AML-193 (cell line): ENCODE measurements around the gene PADI3.

Experiments
- DNase-seq, 2 experiments: peaks; one replicate each; lab custom pipeline; 2025; lab: John Stamatoyannopoulos, UW

PADI3 gene

GRCh38 chr1:17214876-17215544, 33.9 kb upstream of the PADI3 start:
- no peak for DNase-seq

- DNase-seq = no peak
Measured at GRCh38 chr1:17215545-17215890, 33.4 kb upstream of the PADI3 start.

GRCh38 chr1:17216078-17216477, 32.8 kb upstream of the PADI3 start:
- DNase-seq = no peak

GRCh38 chr1:17217607-17218006, 31.3 kb upstream of the PADI3 start:
- no peak for DNase-seq

- DNase-seq = no peak
Measured at GRCh38 chr1:17218939-17219338, 30.0 kb upstream of the PADI3 start.

- DNase-seq = no peak
Measured at GRCh38 chr1:17220287-17220686, 28.6 kb upstream of the PADI3 start.

DNA sequence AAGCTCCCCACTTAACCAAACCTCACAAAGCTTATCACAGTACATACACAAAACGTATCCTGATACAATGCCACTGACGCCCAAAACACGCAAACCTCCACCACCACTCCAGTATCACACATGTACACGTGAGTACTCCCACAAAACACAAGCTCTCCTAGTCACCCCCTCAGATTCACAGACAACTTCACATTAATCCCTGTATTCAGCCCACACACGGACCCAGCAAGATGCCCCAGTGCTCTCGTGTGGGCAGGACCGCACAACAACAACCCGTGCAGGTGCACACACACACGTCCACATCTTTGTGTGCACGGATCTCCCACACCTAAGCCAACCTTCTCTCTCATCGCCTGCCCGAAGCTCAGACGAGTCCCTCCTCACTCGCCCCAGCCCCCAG, 26.3 kb upstream of the PADI3 start:
- DNase-seq = no peak

GRCh38 chr1:17224434-17224833, 24.5 kb upstream of the PADI3 start:
- DNase-seq = no peak

DNA sequence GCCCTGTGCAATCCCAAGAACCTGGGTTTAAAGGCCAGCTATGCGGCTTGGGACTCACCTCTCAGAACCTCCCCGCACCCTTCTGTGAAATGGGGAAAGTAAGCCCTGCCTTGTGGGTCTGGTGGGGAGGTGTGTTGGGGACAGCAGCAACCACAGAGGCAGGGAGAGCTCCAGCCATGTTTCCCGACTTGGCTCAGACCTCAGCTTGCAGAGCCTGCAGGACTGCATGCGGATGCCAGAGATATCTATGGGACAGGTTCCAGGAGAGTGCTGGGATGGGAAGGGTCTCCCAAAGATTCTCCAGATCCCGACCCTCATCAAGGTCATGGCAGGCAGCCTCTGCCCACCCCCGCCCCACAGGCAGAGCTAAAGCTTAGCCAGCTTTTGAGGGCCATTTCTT, 23.8 kb upstream of the PADI3 start:
- DNase-seq = no peak

DNA sequence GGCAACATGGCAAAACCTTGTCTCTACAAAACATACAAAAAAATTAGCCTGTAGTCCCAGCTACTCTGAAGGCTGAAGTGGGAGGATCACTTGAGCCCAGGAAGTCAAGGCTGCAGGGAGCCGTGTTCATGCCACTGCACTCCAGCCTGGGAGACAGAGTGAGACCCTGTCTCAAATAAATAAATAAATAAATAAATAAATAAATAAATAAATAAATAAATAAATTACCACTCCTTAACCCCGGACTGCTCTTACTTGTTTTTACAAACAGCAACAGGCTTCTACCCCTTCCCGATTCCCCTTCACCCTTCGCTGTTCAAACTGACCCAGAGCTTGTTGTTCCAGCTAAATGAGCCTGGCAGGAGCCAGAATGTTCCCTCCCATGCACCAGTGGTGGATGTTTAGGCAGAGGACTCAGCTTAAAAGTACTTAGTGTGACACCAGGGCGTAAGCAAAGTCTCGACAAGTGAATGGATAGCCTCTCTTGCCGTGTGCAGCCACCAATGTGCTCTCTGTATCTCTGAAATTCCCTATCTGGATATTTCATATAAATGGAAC, 21.5 kb upstream of the PADI3 start:
- no peak for DNase-seq

- DNase-seq = no peak
Measured at GRCh38 chr1:17228619-17229018, 20.3 kb upstream of the PADI3 start.

DNA sequence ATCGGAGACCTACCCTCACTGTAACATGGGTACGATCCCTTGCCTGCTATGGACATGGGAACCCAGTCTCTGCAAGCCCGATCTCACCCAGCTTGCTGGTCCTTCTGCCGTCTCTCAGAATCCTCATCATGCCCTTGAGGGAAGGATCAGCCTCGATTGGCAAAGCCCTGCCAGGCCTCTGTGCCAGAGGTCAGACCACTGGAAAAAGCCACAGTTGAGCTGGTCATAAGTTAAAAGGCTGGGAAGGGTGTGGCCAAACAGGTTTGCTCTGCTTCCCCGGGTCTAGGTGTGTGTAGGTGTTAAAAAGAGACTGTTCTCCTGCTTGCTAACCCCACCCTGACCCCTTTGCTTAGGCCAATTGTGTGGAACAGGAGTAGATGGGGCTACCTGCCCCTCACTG, 19.5 kb upstream of the PADI3 start:
- DNase-seq = no peak

- DNase-seq = no peak
Measured at GRCh38 chr1:17230106-17230505, 18.8 kb upstream of the PADI3 start.

- DNase-seq = no peak
Measured at GRCh38 chr1:17230671-17231310, 18.1 kb upstream of the PADI3 start.

GRCh38 chr1:17232759-17233661, 15.9 kb upstream of the PADI3 start:
- no peak for DNase-seq

DNA sequence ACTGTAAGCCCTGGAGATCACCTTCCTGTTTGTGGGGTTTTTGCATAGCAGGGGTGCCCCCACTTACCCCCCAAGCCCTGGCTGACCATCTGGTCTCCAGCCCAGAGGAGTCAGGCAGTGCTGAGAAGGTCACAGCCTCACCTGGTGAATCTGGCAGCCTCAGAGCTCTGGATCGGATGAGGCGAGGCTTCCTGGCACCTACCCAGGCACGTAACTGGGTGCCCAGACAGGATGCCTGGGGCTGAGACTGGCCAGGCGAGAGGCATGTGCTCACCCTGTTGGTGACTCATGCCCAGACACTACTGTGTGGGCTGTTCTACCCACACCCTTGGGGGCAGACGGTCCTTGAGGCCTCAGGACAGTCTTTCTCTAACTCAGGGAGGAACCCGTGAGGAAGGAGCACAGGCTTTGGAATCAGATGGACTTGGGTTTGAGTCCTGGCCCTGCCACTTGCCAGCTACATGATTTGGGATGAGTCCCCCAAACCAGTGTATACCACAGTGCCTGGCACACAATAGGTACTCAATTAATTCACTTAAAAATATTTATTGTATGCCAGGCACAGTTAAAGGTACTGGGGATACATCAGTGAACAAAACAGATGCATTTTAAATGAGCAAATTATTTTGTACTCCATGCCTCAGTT, 15.1 kb upstream of the PADI3 start:
- DNase-seq = peak; percentile 12 to 27

DNA sequence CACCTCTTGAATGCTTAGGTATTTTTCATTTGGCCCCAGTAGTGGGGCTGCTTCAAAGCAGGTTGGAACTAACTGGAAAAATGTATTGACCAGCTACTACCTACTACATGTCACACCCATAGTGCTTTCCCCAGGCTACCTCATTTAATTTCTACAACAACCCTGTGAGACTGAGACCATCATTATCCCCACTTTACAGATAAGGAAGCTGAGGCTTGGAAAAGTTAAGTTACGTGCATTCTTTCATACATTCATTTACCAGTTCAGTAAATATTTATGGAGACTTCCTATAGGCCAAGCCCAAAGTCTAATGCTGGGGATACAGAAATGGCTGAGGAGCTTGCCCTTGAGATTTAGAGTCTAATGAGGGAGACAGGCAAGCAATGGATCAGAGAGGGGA, 14.5 kb upstream of the PADI3 start:
- DNase-seq = no peak

DNA sequence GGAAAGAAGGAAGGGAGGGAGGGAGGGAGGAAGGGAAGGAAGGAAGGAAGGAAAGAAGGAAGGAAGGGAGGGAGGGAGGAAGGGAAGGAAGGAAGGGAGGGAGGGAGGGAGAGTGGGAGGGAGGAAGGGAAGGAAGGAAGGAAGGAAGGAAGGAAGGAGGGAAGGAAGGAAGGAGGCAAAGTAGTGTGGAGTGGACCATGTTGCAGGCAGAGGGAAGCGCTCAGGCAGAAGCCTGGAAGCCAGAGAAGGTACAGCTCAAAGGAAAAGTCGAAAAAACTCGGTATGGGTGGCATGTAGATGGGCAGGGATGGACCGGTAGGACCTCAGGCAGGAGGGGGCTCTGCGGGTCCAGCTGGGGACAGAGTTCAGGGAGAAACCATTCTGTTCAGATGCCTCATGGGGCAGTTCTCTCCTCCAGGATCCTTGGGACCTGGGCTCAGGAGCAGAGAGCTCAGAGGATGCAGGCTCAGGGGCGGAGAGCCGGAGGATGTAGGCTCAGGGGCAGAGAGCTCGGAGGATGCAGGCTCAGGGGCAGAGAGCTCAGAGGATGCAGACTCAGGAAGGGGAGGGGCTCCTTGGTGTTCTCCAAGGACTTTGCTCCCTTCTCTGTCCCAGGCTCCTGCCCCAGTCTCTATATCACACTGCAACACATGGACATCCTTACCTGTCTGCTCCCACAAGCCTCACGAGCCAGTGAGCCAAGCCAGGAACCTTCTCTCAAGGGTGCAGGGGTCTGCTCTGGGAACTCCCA, 13.6 kb upstream of the PADI3 start:
- DNase-seq = no peak

- peak; percentile 66 to 68 for DNase-seq
Measured at GRCh38 chr1:17236779-17237560, 11.9 kb upstream of the PADI3 start.

- DNase-seq = no peak
Measured at GRCh38 chr1:17237561-17237903, 11.4 kb upstream of the PADI3 start.

GRCh38 chr1:17239420-17239819, 9.5 kb upstream of the PADI3 start:
- DNase-seq = peak; percentile 81 to 83
